ENCODE data around the gene SLCO3A1.

The SLCO3A1 gene

GRCh38 chr15:91839867-91840266 lies 13.6 kb upstream of the SLCO3A1 start:
- H3K27me3 ChIP-seq (ENCODE audit: insufficient read depth, low read length), result no peaks in the 10 kb centered on the region
- no peaks in the 10 kb centered on the region for H3K36me3 ChIP-seq (ENCODE audit: control insufficient read depth in 1 of 2, insufficient read depth in 2 of 2, low read length in 2 of 2)
- no peaks in the 10 kb centered on the region for H3K79me2 ChIP-seq (ENCODE audit: control insufficient read depth, insufficient read depth, low read length, poor library complexity)
- H3K18ac ChIP-seq (ENCODE audit: low read length), result no peak overlapping the region
- no peaks in the 10 kb centered on the region for H3K79me1 ChIP-seq (ENCODE audit: low read length)
- WGBS (ENCODE audit: extremely low coverage, insufficient coverage, insufficient read length), result no CpG with 5 or more reads among the region's 6 CpGs
- H3K4me2 ChIP-seq (ENCODE audit: low read length), result no peak overlapping the region
- H3K23ac ChIP-seq (ENCODE audit: low read length), result no peak overlapping the region
- H4K12ac ChIP-seq (ENCODE audit: low read depth, low read length), result no peak overlapping the region
- peak; percentile 34 to 71 for DNase-seq
- H3K27ac ChIP-seq (ENCODE audit: low read depth, low read length), result no peak overlapping the region
- no peak overlapping the region for H2BK5ac ChIP-seq (ENCODE audit: low read depth, low read length, poor library complexity)
- H3K14ac ChIP-seq (ENCODE audit: low read length), result no peak overlapping the region
- H2BK12ac ChIP-seq (ENCODE audit: low read length), result no peak overlapping the region
- no peak overlapping the region for H3K9ac ChIP-seq (ENCODE audit: low read length)
- H3K4ac ChIP-seq (ENCODE audit: low read depth, low read length), result no peak overlapping the region
- H2BK120ac ChIP-seq (ENCODE audit: insufficient read depth, low read length, poor library complexity), result no peak overlapping the region
- no peak overlapping the region for H4K8ac ChIP-seq (ENCODE audit: low read depth, low read length)
- no peak overlapping the region for H2AFZ ChIP-seq (ENCODE audit: insufficient read depth, low read length, poor library complexity)
- H3K4me3 ChIP-seq (ENCODE audit: low read depth, low read length), result no peak overlapping the region
- H3K9me3 ChIP-seq (ENCODE audit: insufficient read depth, low read depth, low read length), result peaks cover under 1% of the 10 kb centered on the region
- H2AK5ac ChIP-seq (ENCODE audit: low read length), result no peak overlapping the region
- H3K4me1 ChIP-seq (ENCODE audit: control insufficient read depth in 1 of 2, insufficient read depth in 2 of 2, low read length in 2 of 2), result no peaks in the 10 kb centered on the region
- no peak overlapping the region for H4K91ac ChIP-seq (ENCODE audit: low read depth, low read length)

- no peak overlapping the region for H3K4me3 ChIP-seq (ENCODE audit: low read depth, low read length)
- H2BK12ac ChIP-seq (ENCODE audit: low read length), result no peak overlapping the region
- H4K91ac ChIP-seq (ENCODE audit: low read depth, low read length), result no peak overlapping the region
- no peak overlapping the region for H2BK120ac ChIP-seq (ENCODE audit: insufficient read depth, low read length, poor library complexity)
- WGBS (ENCODE audit: extremely low coverage, insufficient coverage, insufficient read length), result no CpG with 5 or more reads among the region's 3 CpGs
- H2AK5ac ChIP-seq (ENCODE audit: low read length), result no peak overlapping the region
- no peaks in the 10 kb centered on the region for H3K4me1 ChIP-seq (ENCODE audit: control insufficient read depth in 1 of 2, insufficient read depth in 2 of 2, low read length in 2 of 2)
- no peak for DNase-seq
- H3K4ac ChIP-seq (ENCODE audit: low read depth, low read length), result no peak overlapping the region
- no peak overlapping the region for H4K8ac ChIP-seq (ENCODE audit: low read depth, low read length)
- no peak overlapping the region for H3K27ac ChIP-seq (ENCODE audit: low read depth, low read length)
- no peaks in the 10 kb centered on the region for H3K27me3 ChIP-seq (ENCODE audit: insufficient read depth, low read length)
- no peak overlapping the region for H3K18ac ChIP-seq (ENCODE audit: low read length)
- H3K9ac ChIP-seq (ENCODE audit: low read length), result no peak overlapping the region
- H2AFZ ChIP-seq (ENCODE audit: insufficient read depth, low read length, poor library complexity), result no peak overlapping the region
- no peaks in the 10 kb centered on the region for H3K9me3 ChIP-seq (ENCODE audit: insufficient read depth, low read depth, low read length)
- no peaks in the 10 kb centered on the region for H3K79me1 ChIP-seq (ENCODE audit: low read length)
- H3K23ac ChIP-seq (ENCODE audit: low read length), result no peak overlapping the region
- H2BK5ac ChIP-seq (ENCODE audit: low read depth, low read length, poor library complexity), result no peak overlapping the region
- no peak overlapping the region for H3K14ac ChIP-seq (ENCODE audit: low read length)
- H4K12ac ChIP-seq (ENCODE audit: low read depth, low read length), result no peak overlapping the region
- H3K79me2 ChIP-seq (ENCODE audit: control insufficient read depth, insufficient read depth, low read length, poor library complexity), result no peaks in the 10 kb centered on the region
- no peak overlapping the region for H3K4me2 ChIP-seq (ENCODE audit: low read length)
- H3K36me3 ChIP-seq (ENCODE audit: control insufficient read depth in 1 of 2, insufficient read depth in 2 of 2, low read length in 2 of 2), result no peaks in the 10 kb centered on the region
Observed at GRCh38 chr15:91841861-91842260, 11.6 kb upstream of the SLCO3A1 start.

- DNase-seq, result no peak
- Histone ChIP-seq H3K36me3 (ENCODE audit: control insufficient read depth in 1 of 2, insufficient read depth in 2 of 2, low read length in 2 of 2) (no peaks in the 10 kb centered on the region), H3K23ac (ENCODE audit: low read length) (no peak overlapping the region), H3K14ac (ENCODE audit: low read length) (no peak overlapping the region), H3K4ac (ENCODE audit: low read depth, low read length) (no peak overlapping the region), H3K27me3 (ENCODE audit: insufficient read depth, low read length) (no peaks in the 10 kb centered on the region), H2AK5ac (ENCODE audit: low read length) (no peak overlapping the region), H3K4me1 (ENCODE audit: control insufficient read depth in 1 of 2, insufficient read depth in 2 of 2, low read length in 2 of 2) (no peaks in the 10 kb centered on the region), H2BK120ac (ENCODE audit: insufficient read depth, low read length, poor library complexity) (no peak overlapping the region), H3K4me2 (ENCODE audit: low read length) (no peak overlapping the region), H3K18ac (ENCODE audit: low read length) (no peak overlapping the region), H3K79me2 (ENCODE audit: control insufficient read depth, insufficient read depth, low read length, poor library complexity) (no peaks in the 10 kb centered on the region), H3K79me1 (ENCODE audit: low read length) (no peaks in the 10 kb centered on the region), H2AFZ (ENCODE audit: insufficient read depth, low read length, poor library complexity) (no peak overlapping the region), H3K4me3 (ENCODE audit: low read depth, low read length) (no peak overlapping the region), H2BK12ac (ENCODE audit: low read length) (no peak overlapping the region), H4K91ac (ENCODE audit: low read depth, low read length) (no peak overlapping the region), H4K12ac (ENCODE audit: low read depth, low read length) (no peak overlapping the region), H3K9ac (ENCODE audit: low read length) (no peak overlapping the region), H2BK5ac (ENCODE audit: low read depth, low read length, poor library complexity) (no peak overlapping the region), H3K27ac (ENCODE audit: low read depth, low read length) (no peak overlapping the region), H4K8ac (ENCODE audit: low read depth, low read length) (no peak overlapping the region), H3K9me3 (ENCODE audit: insufficient read depth, low read depth, low read length) (no peaks in the 10 kb centered on the region)
- no CpG with 5 or more reads among the region's 3 CpGs for WGBS (ENCODE audit: extremely low coverage, insufficient coverage, insufficient read length)
Observed at GRCh38 chr15:91844341-91844740, 9.2 kb upstream of the SLCO3A1 start.

GRCh38 chr15:91844928-91845327 lies 8.6 kb upstream of the SLCO3A1 start:
- Histone ChIP-seq H3K18ac (ENCODE audit: low read length) (no peak overlapping the region), H3K4ac (ENCODE audit: low read depth, low read length) (no peak overlapping the region), H3K4me3 (ENCODE audit: low read depth, low read length) (no peak overlapping the region), H3K27me3 (ENCODE audit: insufficient read depth, low read length) (no peaks in the 10 kb centered on the region), H3K9me3 (ENCODE audit: insufficient read depth, low read depth, low read length) (no peaks in the 10 kb centered on the region), H2AK5ac (ENCODE audit: low read length) (no peak overlapping the region), H3K14ac (ENCODE audit: low read length) (no peak overlapping the region), H2BK5ac (ENCODE audit: low read depth, low read length, poor library complexity) (no peak overlapping the region), H3K79me2 (ENCODE audit: control insufficient read depth, insufficient read depth, low read length, poor library complexity) (no peaks in the 10 kb centered on the region), H3K9ac (ENCODE audit: low read length) (no peak overlapping the region), H3K23ac (ENCODE audit: low read length) (no peak overlapping the region), H4K91ac (ENCODE audit: low read depth, low read length) (no peak overlapping the region), H3K4me2 (ENCODE audit: low read length) (no peak overlapping the region), H3K79me1 (ENCODE audit: low read length) (no peaks in the 10 kb centered on the region), H3K36me3 (ENCODE audit: control insufficient read depth in 1 of 2, insufficient read depth in 2 of 2, low read length in 2 of 2) (no peaks in the 10 kb centered on the region), H4K8ac (ENCODE audit: low read depth, low read length) (no peak overlapping the region), H3K27ac (ENCODE audit: low read depth, low read length) (no peak overlapping the region), H2BK120ac (ENCODE audit: insufficient read depth, low read length, poor library complexity) (no peak overlapping the region), H2BK12ac (ENCODE audit: low read length) (no peak overlapping the region), H3K4me1 (ENCODE audit: control insufficient read depth in 1 of 2, insufficient read depth in 2 of 2, low read length in 2 of 2) (no peaks in the 10 kb centered on the region), H4K12ac (ENCODE audit: low read depth, low read length) (no peak overlapping the region), H2AFZ (ENCODE audit: insufficient read depth, low read length, poor library complexity) (no peak overlapping the region)
- no peak for DNase-seq
- WGBS (ENCODE audit: extremely low coverage, insufficient coverage, insufficient read length), result no CpG with 5 or more reads among the region's 5 CpGs
